NCI-H526 (cell line): ENCODE measurements around the gene GABBR2.

Experiments used
- DNase-seq, 2 experiments: peaks; one replicate each; lab custom pipeline; 2025; lab: John Stamatoyannopoulos, UW

Gene GABBR2

GRCh38 chr9:98541684-98542230, 167.0 kb downstream of the GABBR2 start:
- no peak for DNase-seq

- DNase-seq: no peak
These were observed 168.3 kb downstream of the GABBR2 start for GRCh38 chr9:98540476-98540875.

DNA sequence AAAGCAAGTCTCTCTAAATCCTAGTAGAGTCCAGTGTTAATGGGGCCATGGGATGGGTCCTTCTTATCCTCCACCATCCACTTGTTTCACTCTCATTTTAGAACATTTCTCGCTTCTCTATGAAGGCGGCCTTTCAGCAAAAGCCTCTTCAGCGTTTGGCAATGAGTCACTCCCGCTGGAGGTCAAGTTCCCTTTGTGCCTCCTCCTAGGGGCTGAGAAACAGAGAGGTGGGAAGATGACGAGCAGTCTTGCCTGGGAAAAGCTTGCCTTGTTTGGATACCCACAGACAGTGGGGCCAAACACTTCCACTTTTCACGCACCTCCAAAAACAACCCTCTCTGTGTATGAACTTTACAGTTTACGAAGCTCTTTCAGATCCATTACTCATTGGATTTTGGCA, 168.8 kb downstream of the GABBR2 start:
- DNase-seq: no peak

GRCh38 chr9:98538626-98539031, 170.1 kb downstream of the GABBR2 start:
- no peak for DNase-seq

GRCh38 chr9:98538203-98538602, 170.5 kb downstream of the GABBR2 start:
- no peak for DNase-seq

- DNase-seq: peak in 1 of 2 experiments; percentile 5
These were observed 172.1 kb downstream of the GABBR2 start for GRCh38 chr9:98536542-98537173.

GRCh38 chr9:98533866-98534265, 174.9 kb downstream of the GABBR2 start:
- no peak for DNase-seq

- DNase-seq: no peak
These were observed 175.6 kb downstream of the GABBR2 start for GRCh38 chr9:98533132-98533531.

- DNase-seq: no peak
These were observed 176.2 kb downstream of the GABBR2 start for GRCh38 chr9:98532574-98532973.

- DNase-seq: no peak
These were observed 176.6 kb downstream of the GABBR2 start for GRCh38 chr9:98532147-98532546.

- no peak for DNase-seq
These were observed 177.8 kb downstream of the GABBR2 start for GRCh38 chr9:98530806-98531386.

DNA sequence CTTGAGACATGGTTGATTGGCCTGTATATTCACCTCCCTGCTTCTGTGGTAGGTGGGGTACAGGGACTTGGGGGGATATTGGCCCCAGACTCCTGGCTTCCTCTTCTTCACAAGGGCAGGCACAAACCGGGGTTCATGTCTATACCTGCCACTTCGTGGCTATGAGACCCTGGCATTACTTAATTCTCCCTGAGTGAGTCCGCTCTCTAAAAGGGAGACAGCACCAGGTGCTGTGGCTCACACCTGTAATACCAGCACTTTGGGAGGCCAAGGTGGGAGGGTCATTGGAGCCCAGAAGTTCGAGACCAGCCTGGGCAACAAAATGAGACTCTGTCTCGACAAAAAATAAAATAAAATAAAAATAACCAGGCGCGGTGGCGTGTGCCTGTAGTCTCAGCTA, 178.5 kb downstream of the GABBR2 start:
- DNase-seq: no peak

- DNase-seq: no peak
These were observed 178.9 kb downstream of the GABBR2 start for GRCh38 chr9:98529841-98530240.

- DNase-seq: peak in 1 of 2 experiments; percentile 2
These were observed 185.4 kb downstream of the GABBR2 start for GRCh38 chr9:98523231-98523901.

DNA sequence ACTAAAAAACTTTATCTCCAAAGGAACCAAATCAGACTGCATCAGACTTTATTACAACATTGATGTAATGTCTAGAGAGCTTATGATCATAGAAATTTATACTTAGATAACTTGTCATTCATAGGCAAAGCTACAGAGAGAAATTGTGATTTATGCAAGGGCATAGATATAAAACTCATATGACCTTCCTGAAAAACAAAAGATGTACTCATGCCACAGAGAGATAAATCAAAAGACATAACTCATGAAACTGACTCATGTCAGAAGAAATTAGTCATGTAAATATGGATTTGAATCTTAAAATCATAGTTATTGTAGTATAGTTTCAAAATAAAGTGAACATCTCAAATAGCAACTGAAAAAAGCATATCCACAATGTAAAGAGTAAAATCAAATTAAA, 186.2 kb downstream of the GABBR2 start:
- DNase-seq: no peak

GRCh38 chr9:98521141-98521540, 187.6 kb downstream of the GABBR2 start:
- no peak for DNase-seq

- no peak for DNase-seq
These were observed 188.3 kb downstream of the GABBR2 start for GRCh38 chr9:98520221-98520960.

DNA sequence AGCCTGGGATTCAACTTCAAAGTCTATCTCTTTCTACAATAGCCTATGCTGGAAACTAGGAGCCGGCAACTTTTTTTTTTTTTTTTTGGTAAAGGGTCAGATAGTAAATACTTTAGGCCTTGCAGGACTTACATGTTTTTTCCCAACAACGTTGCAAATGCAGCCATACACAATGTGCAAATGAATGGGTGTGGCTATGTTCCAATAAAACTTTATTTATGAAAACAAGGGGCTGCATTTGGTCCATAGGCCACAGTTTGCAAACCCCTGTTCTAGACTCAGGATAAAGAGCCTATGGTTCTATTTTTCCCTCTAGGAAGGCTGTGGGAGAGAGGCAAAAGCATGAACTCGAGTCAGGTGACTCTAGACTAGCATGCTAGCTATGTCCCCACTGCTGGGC, 189.1 kb downstream of the GABBR2 start:
- DNase-seq: no peak

- no peak for DNase-seq
These were observed 190.2 kb downstream of the GABBR2 start for GRCh38 chr9:98518556-98518955.

GRCh38 chr9:98517761-98518160, 191.0 kb downstream of the GABBR2 start:
- no peak for DNase-seq

DNA sequence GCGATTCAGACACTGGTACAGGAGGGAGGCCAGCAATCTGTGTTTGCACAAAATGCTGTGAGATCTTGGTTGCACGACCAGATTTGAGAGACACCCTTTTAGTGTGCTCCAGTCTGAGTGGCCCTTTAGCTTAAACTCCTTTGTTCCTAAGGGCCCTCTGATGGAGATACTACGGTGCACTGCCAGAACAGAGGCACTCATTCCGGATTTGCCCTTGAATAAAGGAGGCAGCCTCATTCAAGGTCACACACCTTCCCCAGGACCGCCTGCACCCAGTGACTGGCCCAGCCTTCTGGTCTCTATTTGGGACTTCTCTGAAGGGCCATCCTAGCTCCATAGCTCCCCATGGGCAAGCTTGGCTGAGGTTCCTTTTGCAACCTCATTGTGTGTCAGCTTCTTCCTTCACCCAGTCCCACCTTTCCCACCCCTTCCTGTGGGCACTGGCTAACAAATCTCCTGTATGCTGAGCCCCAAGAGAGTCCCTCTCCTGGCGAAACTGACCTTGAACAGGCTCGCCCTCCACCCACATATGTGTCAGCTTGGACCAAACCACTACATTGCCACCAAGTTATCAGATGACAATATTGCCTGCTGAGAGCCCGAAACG, 191.7 kb downstream of the GABBR2 start:
- no peak for DNase-seq
